ENCODE data around the gene ODAD4.
"Not testable (repeated sequence)": the region's sequence is repeated elsewhere in the genome, so short reads cannot be mapped to it uniquely, and the experiment has no call there.

The ODAD4 gene

GRCh38 chr17:41914358-41914766 is 16.1 kb upstream of the ODAD4 start:
- FAIRE-seq = no peak

- FAIRE-seq = no peak
Measured at GRCh38 chr17:41915020-41915419, 15.4 kb upstream of the ODAD4 start.

- no peak for FAIRE-seq
Measured at GRCh38 chr17:41915566-41915965, 14.9 kb upstream of the ODAD4 start.

GRCh38 chr17:41917192-41917591 is 13.2 kb upstream of the ODAD4 start:
- FAIRE-seq = no peak

- no peak for FAIRE-seq
Measured at GRCh38 chr17:41917679-41918313, 12.6 kb upstream of the ODAD4 start.

GRCh38 chr17:41918314-41919164 is 11.9 kb upstream of the ODAD4 start, which contains the start of gene ACLY:
TSS of gene ACLY (minus strand) at chr17:41918951. CDS start at chr17:41913873, 5,078 bp downstream.
- FAIRE-seq = no peak

- FAIRE-seq = no peak
Measured at GRCh38 chr17:41919165-41919817, 11.1 kb upstream of the ODAD4 start.

- no peak for FAIRE-seq
Measured at GRCh38 chr17:41919840-41920579, 10.4 kb upstream of the ODAD4 start.

GRCh38 chr17:41920580-41920955 is 9.8 kb upstream of the ODAD4 start:
- FAIRE-seq = no peak

- FAIRE-seq = no peak
Measured at GRCh38 chr17:41925991-41926590, 4.3 kb upstream of the ODAD4 start.

GRCh38 chr17:41928693-41929251 is 1.6 kb upstream of the ODAD4 start:
- no peak for FAIRE-seq

- FAIRE-seq = not testable (repeated sequence)
Measured at GRCh38 chr17:41930833-41931156, 378 bp downstream of the ODAD4 start.

- not testable (repeated sequence) for FAIRE-seq
Measured at GRCh38 chr17:41931715-41932114, 1.3 kb downstream of the ODAD4 start.

GRCh38 chr17:41932816-41933389 is 2.5 kb downstream of the ODAD4 start:
- no peak for FAIRE-seq

- FAIRE-seq = no peak
Measured at GRCh38 chr17:41935641-41936040, 5.2 kb downstream of the ODAD4 start.

- FAIRE-seq = no peak
Measured at GRCh38 chr17:41937970-41938954, 7.8 kb downstream of the ODAD4 start.

- FAIRE-seq = no peak
Measured at GRCh38 chr17:41939044-41939692, 8.8 kb downstream of the ODAD4 start.

- no peak for FAIRE-seq
Measured at GRCh38 chr17:41939693-41940090, 9.3 kb downstream of the ODAD4 start.

GRCh38 chr17:41941168-41941567 is 10.8 kb downstream of the ODAD4 start:
- no peak for FAIRE-seq
